H1 (cell line): Measurements from ENCODE around the gene KCTD2. TPM values are rescaled to one million over a fixed set of nuclear protein-coding genes. Genes with fewer than 3 reads are reported as not detected.

Source experiments
- ASH2L ChIP-seq: fragments of 200-600, 300-600 bp; sonication (generic); IDR thresholded peaks from one replicate; pipeline ENCODE4 v1.7.1; 2017; ENCODE audit warnings: low read length
- TAF7 ChIP-seq: optimal IDR thresholded peaks from 2 replicates; pipeline ENCODE3; 2011; ENCODE audit warnings: low read depth, mild to moderate bottlenecking, inconsistent platforms, low read length, moderate library complexity, borderline replicate concordance
- USF2 ChIP-seq: IDR thresholded peaks from 2 replicates; pipeline ENCODE4 v1.6.1; 2011; ENCODE audit warnings: low read length, improper control_type of control experiment
- ZNF274 ChIP-seq: IDR thresholded peaks from 2 replicates; pipeline ENCODE4 v1.7.0; 2012; ENCODE audit warnings: low read length, borderline replicate concordance; ENCODE audit errors: extremely low read depth
- polyA plus RNA-seq, 7 experiments: library from polyadenylated mRNA; depleted of rRNA in 3 of 7; stranded (reverse) in 5 of 7; unstranded in 2 of 7; fragments of >200 nt in 5 of 7; fragments of 200-250 nt in 2 of 7; gene quantifications; 1 replicate in 5 of 7; 2 replicates in 1 of 7; 4 replicates in 1 of 7; pipeline versions ENCODE4 v1.2.1 to v1.2.3, GENCODE V29; 2011 to 2013; ENCODE audit warnings: missing spikeins in 2 of 7, mixed read lengths in 2 of 7
- total RNA-seq: library from RNA; stranded (reverse); fragmentation: NEBNext Ultra II Directional; extraction: Animal tissue kit (Norgen Biotek cat#: 25700); gene quantifications from 2 replicates; pipeline ENCODE4 v1.2.1, GENCODE V29; 2021

The KCTD2 gene
- total and polyA plus RNA-seq, 2 of the 8 experiments (the other 6 are each of a cell fraction or from before 2014, with no cell fraction given): 33.7 to 36.8 TPM

DNA sequence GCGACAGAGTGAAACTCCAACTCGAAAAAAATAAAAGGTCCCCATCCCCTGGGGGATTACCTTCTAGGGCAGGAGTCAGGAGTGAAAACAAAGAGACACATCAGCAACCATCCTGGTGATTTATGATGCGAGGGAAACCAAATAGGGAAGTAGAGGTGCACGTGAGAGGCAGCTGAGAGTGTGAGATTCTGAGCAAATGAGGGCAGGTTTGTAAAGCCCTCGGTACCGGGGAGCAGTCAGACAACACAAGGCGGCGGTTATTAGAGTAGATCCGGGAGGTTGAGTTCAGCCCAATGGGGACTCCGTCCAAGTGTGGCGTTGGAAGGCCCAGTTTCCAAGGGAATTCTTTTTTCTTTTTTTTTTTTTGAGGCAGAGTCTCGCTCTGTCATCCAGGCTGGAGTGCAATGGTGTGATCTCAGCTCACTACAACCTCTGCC lies 55.4 kb downstream of the KCTD2 start (continued):
- TF ChIP-seq TAF7: no peak
- TF ChIP-seq ASH2L: no peak
- TF ChIP-seq USF2: no peak
- no peak for TF ChIP-seq ZNF274
